Measurements from ENCODE around the gene IREB2.

Gene IREB2

DNA sequence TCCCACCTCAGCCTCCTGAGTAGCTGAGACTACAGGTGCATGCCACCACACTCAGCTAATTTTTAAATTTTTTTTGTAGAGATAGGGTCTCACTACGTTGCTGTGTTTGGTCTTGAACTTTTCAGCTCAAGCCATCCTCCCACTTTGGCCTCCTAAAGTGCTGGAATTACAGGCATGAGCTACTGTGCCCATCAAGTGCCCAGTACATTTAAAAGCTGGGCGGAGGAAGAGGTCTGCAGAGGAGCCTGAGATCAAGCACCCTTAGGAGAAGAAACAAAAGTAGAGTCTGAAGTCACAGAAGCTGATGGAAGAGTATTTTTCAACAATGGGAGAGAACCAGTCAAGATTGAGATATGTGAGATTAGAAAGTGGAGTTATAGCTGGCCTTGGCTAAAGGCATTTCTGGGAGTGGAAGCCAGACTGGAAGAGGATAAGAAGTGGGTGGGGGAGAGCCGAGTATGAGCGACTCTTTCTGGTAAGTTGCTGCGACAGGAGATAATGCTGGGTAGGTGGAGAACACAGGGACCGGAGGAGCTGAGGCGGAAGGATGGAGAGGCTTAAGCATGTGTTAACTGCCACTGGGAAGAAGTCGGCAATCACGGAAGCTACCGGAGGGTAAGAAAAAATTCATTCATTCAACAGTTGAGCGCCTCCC is 782 bp upstream of the IREB2 start:
- no peak for DNase-seq

GRCh38 chr15:78438619-78439285 is 736 bp downstream of the IREB2 start:
- DNase-seq, result peak; percentile 41

- no peak for DNase-seq
These were observed 2.7 kb downstream of the IREB2 start for GRCh38 chr15:78440375-78441373.

DNA sequence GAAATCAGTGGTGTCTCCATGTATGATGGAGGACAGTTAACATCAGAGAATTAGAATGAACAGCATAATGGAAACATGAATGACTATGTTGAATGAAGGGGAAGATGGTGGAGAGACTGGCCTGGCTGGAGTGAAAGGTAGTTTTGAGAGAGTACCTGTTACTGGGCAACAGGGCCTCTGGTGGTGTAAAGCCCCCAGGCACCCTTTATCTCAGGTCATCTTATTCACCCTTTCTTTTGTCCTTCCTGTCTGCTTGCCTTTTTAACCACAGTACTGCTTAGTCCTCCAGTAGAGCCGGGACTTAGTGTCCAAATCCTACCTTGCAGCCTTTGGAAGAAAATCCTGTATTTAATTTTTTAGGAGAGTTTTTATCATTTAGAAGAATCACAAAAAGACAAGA is 6.2 kb downstream of the IREB2 start:
- DNase-seq, result no peak

DNA sequence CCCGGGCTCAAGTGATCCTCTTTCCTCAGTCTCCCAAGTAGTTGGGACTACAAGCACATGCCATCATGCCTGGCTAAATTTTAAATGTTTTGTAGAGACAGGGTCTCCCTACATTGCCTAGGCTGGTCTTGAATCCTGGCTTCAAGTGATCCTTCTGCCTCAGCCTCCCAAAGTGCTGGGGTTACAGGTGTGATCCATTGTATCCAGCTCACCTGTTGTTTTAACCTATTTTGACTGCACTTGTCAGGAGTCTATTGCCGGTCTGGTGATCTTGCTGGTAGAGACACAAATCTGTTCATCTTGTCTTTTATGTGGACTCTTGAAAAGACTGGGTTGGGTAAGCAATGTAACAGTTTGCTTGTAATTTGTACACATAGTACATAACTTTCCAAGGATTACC is 7.9 kb downstream of the IREB2 start:
- no peak for DNase-seq

- no peak for DNase-seq
These were observed 8.5 kb downstream of the IREB2 start for GRCh38 chr15:78446551-78446950.

DNA sequence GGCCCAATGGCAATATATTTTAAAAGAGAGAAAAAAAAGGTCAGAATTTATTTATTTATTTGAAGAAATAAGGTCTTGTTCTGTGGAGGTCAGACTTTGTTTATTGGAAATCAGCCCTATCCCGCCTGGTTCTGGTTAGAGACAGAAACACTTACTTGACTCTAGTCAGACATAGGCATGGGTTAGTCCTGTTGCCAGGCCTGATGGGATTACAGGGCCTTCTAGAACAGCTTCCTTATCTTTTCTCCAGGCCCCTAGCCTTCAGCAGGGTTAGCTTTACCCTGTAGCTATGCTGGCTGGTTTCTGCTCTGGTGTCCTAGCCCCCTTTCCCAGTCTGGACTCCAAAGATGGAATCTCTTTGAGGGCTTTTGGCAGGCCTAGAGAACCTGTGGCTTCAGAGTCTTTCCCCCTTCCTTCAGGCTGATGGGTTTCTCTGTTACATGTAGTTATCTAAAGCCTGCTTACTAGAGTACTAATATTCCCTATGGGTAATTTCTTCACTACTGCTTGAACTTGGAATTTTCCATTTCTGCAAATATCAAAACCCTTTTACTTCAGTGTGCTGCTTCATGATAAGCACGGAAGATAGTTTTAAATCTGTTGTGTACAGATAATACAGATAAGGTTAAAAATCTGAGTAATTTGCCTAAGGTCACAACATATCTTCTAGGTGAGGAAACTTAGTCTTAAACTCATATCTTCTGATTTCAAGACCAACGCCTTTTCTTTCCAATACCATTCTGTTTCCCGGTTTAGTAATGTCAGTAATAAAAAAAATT is 10.6 kb downstream of the IREB2 start:
- DNase-seq, result no peak

- DNase-seq, result no peak
These were observed 11.4 kb downstream of the IREB2 start for GRCh38 chr15:78449220-78449999.

DNA sequence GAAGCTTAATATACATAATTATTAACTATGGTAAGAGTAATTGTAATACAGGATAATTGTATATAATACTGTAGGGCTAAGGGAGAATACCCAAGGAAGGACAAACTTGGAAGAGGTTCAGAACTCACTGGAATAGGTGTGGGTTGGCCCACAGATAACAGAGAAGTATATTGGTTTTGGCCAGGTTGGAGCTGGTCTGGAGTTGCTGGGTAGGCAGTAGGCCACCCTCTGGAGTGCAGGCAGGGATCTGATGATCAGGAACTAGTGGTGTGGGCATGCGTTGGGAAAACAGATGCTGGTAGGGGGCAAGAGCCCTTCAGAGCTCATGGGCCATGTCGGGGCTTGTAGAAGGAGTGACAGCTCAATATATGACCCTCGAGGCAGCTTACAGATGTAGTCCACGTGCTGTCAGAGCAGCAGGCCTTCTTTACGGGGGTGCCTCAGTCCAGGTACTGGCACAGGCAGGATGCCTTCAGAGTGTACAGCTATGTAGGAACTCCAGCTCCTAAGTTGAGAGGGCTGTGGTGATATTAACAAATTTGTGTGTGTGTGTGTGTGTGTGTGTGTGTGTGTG is 12.4 kb downstream of the IREB2 start:
- DNase-seq, result no peak

- DNase-seq, result no peak
These were observed 14.5 kb downstream of the IREB2 start for GRCh38 chr15:78452485-78452884.

DNA sequence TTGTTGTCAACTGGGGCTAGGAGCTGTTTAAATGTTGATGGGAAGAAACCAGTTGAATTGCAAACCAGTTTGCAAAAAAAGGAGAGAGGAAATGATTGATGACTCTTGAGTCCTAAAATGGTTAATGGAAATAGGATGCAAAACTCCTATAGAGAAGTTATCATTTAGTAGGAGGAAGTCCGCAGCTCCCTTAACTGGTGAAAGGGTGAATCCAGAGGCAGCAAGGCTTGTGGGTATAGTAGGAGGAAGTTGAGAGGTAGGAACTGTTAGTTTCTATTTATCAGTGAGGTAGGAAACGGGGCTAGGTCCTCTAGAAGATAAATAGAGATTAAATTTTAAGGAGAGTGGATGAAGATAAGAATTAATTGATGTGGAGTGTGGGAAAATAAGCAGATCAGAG is 15.4 kb downstream of the IREB2 start:
- no peak for DNase-seq

DNA sequence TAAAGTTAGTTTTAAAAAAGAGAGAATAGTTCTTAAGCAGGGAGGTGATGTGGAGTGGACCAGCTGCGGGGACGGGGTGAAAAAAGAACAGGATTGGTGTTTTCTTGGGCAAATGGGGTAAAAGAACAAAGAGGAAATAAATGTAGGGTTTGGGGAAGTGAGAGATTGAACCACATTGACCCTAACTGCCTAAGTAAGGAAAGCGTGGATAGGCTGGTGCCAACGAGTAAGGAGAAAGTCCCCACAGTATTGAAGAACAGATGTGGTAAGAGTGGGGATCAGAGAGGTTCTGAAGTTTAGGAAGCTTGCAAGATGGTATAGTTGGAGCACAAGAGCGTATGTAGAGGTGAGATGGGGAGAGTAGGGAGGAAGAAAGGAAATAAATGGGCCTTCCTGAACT is 17.0 kb downstream of the IREB2 start:
- no peak for DNase-seq

DNA sequence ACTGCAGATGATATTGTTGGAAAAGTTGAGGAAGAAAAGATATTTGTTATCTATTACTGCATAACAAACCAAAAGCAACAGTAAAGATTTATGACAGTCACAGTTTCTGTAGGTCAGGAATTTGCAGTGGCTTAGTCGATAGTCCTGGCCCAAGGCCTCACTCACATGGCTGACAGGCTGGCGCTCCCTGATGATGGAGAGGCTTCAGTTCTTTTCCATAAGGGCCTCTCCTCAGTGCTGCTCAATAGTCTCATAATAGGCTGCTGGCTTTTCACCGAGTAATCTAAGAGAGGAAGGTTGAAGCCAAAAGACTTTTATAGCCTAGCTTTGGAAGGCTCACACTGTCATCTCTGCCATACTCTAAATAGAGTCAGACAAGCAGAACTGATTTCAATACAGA is 17.7 kb downstream of the IREB2 start:
- peak; percentile 3 for DNase-seq

DNA sequence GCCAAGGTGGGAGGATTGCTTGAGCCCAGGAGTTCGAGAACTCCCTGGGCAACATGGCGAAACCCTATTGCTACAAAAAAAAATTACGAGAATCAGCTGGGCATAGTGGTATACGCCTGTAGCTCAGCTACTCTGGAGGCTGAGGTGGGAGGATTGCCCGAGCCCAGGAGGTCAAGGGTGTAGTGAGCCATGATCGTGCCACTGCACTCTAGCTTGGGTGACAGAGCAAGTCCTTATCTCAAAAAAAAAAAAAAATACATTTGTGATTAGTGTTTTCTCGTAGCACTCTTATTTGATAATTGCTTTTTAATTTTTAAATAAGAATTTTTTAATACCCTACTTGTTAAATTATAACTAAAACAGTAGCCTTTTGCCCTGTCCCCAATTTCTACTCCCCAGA is 18.4 kb downstream of the IREB2 start:
- DNase-seq, result no peak

DNA sequence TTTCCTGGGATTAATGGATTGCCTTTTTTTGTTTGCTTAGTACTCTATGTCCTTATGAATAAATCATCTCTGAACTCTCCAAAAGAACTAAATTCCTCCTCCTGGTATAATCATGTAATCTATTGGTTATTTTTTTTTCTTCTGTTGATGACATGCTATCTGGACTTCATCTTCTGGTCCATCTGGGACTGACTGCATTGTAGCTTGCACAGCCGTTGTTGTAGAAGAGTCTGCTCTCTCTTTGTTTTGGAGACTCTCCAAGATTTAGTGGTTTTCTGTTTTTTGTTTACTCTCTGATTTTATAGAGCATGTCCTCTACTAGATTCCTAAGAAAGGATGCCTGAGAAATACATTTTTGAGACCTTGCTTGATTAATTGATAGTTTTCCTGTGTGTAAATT is 19.1 kb downstream of the IREB2 start:
- DNase-seq, result peak; percentile 78

- DNase-seq, result no peak
These were observed 22.7 kb downstream of the IREB2 start for GRCh38 chr15:78460737-78461136.

DNA sequence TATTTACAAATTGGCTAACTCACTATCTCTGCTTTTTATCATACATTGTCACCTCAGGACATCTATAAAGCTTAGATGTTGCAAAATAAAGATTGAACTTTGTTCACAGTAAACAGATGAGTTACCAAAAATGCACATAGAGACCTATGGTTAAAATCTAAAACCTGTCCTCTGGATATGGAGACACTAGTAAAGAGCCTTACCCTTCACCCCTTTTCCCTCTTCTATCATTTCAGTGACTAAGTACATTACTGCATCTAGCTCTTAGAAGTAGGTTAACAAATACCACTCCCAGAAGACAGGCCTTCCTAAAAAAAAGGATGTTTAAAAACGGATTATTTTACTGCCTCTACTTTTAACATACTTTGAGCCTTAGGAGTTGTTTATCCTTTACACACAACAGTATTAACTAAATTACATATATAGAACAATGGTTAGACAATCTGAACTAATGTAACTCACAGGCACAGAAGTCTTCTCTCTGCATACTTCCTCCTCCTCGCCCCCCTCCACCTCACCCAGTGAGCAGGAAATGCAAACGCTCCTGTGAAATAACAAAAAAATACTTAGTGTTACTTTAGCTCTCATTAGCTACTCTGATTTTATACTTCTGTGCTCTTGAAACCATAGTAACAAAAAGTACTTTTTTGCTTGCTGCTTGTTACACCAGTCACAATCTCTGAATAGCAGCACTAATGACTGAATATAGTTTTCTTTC is 23.3 kb downstream of the IREB2 start:
- DNase-seq, result no peak

GRCh38 chr15:78469031-78469430 is 31.0 kb downstream of the IREB2 start:
- no peak for DNase-seq

DNA sequence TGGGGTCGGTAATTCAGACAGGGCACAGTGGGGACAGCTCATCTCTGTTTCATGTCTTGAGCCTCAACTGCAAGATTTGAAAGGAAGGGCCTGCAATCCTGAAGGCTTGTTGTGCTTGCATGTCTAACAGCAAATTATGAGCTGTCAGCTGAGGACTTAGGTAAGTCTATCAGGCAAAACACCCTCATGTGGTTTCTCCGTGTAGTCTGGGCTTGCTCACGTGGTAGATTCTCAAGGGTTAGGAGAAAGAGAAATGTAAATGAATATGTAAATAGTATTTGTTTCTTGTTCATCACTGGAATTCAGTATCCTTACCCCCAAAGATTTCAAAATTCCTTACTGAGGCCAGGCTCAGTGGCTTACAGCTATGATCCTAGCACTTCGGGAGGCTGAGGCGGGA is 39.3 kb downstream of the IREB2 start:
- no peak for DNase-seq

DNA sequence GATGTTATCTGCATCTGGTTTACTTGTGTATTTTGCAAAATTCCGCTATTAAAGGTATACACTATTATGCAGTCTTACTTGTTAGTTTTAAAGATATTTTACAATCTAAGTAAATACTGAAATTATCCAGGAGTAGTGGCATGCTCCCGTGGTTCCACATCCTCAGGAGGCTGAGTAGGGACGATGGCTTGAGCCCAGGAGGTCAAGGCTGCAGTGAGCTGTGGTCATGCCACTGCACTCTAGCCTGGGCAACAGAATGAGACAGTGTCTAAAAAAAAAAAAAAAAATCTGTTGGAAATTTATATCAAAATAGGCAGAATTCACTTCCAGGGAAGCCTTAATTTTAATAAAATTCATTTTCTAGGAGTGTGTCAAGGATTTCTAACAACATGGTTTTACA is 41.6 kb downstream of the IREB2 start:
- no peak for DNase-seq

DNA sequence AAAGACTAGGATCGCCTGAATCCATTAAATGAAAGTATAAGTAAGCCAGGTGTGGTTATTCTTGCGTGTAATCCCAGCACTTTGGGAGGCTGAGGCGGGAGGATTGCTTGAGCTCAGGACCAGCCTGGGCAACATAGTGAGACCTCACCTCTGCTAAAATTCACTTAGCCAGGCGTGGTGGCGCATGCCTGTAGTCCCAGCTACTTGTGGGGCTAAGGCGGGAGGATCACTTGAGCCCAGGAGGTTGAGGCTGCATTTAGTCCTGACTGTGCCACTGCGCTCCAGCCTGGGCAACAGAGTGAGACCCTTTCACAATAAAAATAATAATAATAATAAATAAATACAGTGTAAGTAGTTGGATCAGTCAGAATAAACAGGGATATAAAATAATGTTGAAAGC is 43.9 kb downstream of the IREB2 start:
- no peak for DNase-seq

All from EL (cell line).